Right lung (tissue), 5 donors: Measurements from ENCODE around the gene TCEAL5. TPM values are rescaled to one million over a fixed set of nuclear protein-coding genes. Genes with fewer than 3 reads are reported as not detected.
"Not testable (repeated sequence)": the region's sequence is repeated elsewhere in the genome, so short reads cannot be mapped to it uniquely, and the experiment has no call there.

Experiments used
- DNase-seq, 2 donors: peaks; one replicate each; pipeline ENCODE4 v3.0.0-alpha.2; 2013
- polyA plus RNA-seq, 5 donors: library from polyadenylated mRNA; unstranded; fragments of 120-200 nt; gene quantifications; one replicate each; pipeline versions ENCODE4 v1.2.1 to v1.2.3, GENCODE V29; 2013; ENCODE audit warnings: inconsistent platforms in 1 of 5, low replicate concordance in 1 of 5; ENCODE audit not compliant: insufficient read length in 5 of 5, insufficient read depth in 1 of 5

Gene TCEAL5
- polyA plus RNA-seq, 5 donors, result 1.8 to 2.6 (median 2.0) TPM

- DNase-seq, result not testable (repeated sequence)
These were observed 40.9 kb downstream of the TCEAL5 start for GRCh38 chrX:103235608-103236007.

- no peak for DNase-seq
These were observed 41.7 kb downstream of the TCEAL5 start for GRCh38 chrX:103234869-103235268.

DNA sequence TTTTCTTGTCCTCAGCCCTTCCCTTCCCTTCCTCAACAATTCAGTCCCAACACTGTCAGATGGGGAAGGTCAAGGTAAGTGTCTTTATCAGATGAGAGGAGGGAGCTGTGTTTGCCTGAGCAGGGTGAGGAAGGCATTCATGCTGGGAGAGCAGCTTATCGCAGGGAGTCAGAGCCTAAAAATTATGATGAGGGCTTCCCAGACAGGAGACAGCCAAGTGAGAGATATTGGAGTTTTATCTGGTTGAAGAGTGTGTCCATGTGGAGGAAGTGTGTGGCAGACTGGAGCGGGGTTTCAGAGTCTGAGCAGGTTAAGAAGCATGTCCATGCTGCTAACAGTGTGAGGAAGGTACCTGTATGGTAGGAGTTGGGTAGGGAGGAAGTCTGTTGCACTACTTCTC, 43.3 kb downstream of the TCEAL5 start:
- no peak for DNase-seq

- DNase-seq, result not testable (repeated sequence)
These were observed 50.6 kb downstream of the TCEAL5 start for GRCh38 chrX:103225918-103226317.

Other genes with a start within 250 kb of the TCEAL5 start
- gene BEX1, start 212.6 kb downstream of the TCEAL5 start, polyA plus RNA-seq, result 10 to 100 TPM in 3 of 5 donors, 1 to 10 TPM in 2; 8.2 to 14.8 (median 10.1) TPM
- gene NXF3, start 183.6 kb downstream of the TCEAL5 start, polyA plus RNA-seq, result under 1 TPM; 0.30 to 0.81 (median 0.58) TPM
- 100 to 1,000 TPM in 2 of 5 donors, 10 to 100 TPM in 3; 74.9 to 114 (median 91.0) TPM for gene BEX4, start 61.6 kb downstream of the TCEAL5 start, polyA plus RNA-seq
- 100 to 1,000 TPM; 113 to 156 (median 128) TPM for gene TCEAL8, start 21.6 kb downstream of the TCEAL5 start, polyA plus RNA-seq
- 10 to 100 TPM; 23.3 to 36.8 (median 25.3) TPM for gene BEX2, start 34.2 kb upstream of the TCEAL5 start, polyA plus RNA-seq
- gene TCEAL7, start 53.5 kb upstream of the TCEAL5 start, polyA plus RNA-seq, result 10 to 100 TPM; 19.5 to 32.4 (median 27.7) TPM
- 100 to 1,000 TPM; 138 to 184 (median 150) TPM for gene TCEAL9, start 79.8 kb upstream of the TCEAL5 start, polyA plus RNA-seq
- 100 to 1,000 TPM; 389 to 436 (median 421) TPM for gene BEX3, start 99.8 kb upstream of the TCEAL5 start, polyA plus RNA-seq
- gene RAB40A, start 242.7 kb upstream of the TCEAL5 start, polyA plus RNA-seq, result 1 to 10 TPM; 2.6 to 4.1 (median 3.2) TPM